Embryonic facial prominence (tissue), 1 donor: ENCODE results near the gene BAIAP2.

Source experiments
- DNase-seq: peaks from one replicate; pipeline ENCODE4 v3.0.0-alpha.2; 2016; ENCODE audit errors: extremely low spot score

The BAIAP2 gene

GRCh38 chr17:81053041-81053970 lies 18.4 kb downstream of the BAIAP2 start:
- DNase-seq = no peak

- DNase-seq = no peak
Observed at GRCh38 chr17:81054308-81054707, 19.4 kb downstream of the BAIAP2 start.

GRCh38 chr17:81054881-81055370 lies 20.0 kb downstream of the BAIAP2 start:
- no peak for DNase-seq

- no peak for DNase-seq
Observed at GRCh38 chr17:81056312-81056711, 21.4 kb downstream of the BAIAP2 start.

GRCh38 chr17:81057079-81057730 lies 22.3 kb downstream of the BAIAP2 start:
- DNase-seq = no peak

GRCh38 chr17:81057777-81058176 lies 22.8 kb downstream of the BAIAP2 start:
- DNase-seq = no peak

- DNase-seq = no peak
Observed at GRCh38 chr17:81058263-81058871, 23.4 kb downstream of the BAIAP2 start.

- DNase-seq = no peak
Observed at GRCh38 chr17:81059026-81059425, 24.1 kb downstream of the BAIAP2 start.

GRCh38 chr17:81060416-81060815 lies 25.5 kb downstream of the BAIAP2 start:
- no peak for DNase-seq

GRCh38 chr17:81061027-81061735 lies 26.2 kb downstream of the BAIAP2 start:
- no peak for DNase-seq

GRCh38 chr17:81062014-81062780 lies 27.2 kb downstream of the BAIAP2 start:
- DNase-seq = no peak

- DNase-seq = no peak
Observed at GRCh38 chr17:81063106-81064093, 28.4 kb downstream of the BAIAP2 start.

- no peak for DNase-seq
Observed at GRCh38 chr17:81064678-81065475, 29.9 kb downstream of the BAIAP2 start.

GRCh38 chr17:81065500-81065899 lies 30.5 kb downstream of the BAIAP2 start:
- DNase-seq = no peak

- DNase-seq = no peak
Observed at GRCh38 chr17:81066072-81066471, 31.1 kb downstream of the BAIAP2 start.

GRCh38 chr17:81066771-81067315 lies 31.9 kb downstream of the BAIAP2 start:
- no peak for DNase-seq

- no peak for DNase-seq
Observed at GRCh38 chr17:81067391-81067811, 32.5 kb downstream of the BAIAP2 start.

GRCh38 chr17:81068411-81069134 lies 33.6 kb downstream of the BAIAP2 start:
- DNase-seq = no peak
